HG03159 (cell line): ENCODE data around the gene PTRHD1.
"Not testable (repeated sequence)": the region's sequence is repeated elsewhere in the genome, so short reads cannot be mapped to it uniquely, and the experiment has no call there.

Source experiments
- ATAC-seq: cut with Tn5 transposase; IDR thresholded peaks from one replicate; pipeline ENCODE4 v1.9.1; 2021; ENCODE audit warnings: mild to moderate bottlenecking, moderate library complexity; ENCODE audit not compliant: unreplicated experiment

The PTRHD1 gene, protein sequence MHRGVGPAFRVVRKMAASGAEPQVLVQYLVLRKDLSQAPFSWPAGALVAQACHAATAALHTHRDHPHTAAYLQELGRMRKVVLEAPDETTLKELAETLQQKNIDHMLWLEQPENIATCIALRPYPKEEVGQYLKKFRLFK

GRCh38 chr2:24792874-24793760 is at the start of gene PTRHD1, which contains the start of gene CENPO:
TSS of gene PTRHD1 (minus strand) at chr2:24793391. CDS start at chr2:24793377, 14 bp downstream.
TSS of gene CENPO (plus strand) at chr2:24793425. CDS start at chr2:24793920, 495 bp downstream.
- peak; percentile 92 for ATAC-seq

GRCh38 chr2:24842081-24843050 is 49.2 kb upstream of the PTRHD1 start:
- ATAC-seq, result no peak

DNA sequence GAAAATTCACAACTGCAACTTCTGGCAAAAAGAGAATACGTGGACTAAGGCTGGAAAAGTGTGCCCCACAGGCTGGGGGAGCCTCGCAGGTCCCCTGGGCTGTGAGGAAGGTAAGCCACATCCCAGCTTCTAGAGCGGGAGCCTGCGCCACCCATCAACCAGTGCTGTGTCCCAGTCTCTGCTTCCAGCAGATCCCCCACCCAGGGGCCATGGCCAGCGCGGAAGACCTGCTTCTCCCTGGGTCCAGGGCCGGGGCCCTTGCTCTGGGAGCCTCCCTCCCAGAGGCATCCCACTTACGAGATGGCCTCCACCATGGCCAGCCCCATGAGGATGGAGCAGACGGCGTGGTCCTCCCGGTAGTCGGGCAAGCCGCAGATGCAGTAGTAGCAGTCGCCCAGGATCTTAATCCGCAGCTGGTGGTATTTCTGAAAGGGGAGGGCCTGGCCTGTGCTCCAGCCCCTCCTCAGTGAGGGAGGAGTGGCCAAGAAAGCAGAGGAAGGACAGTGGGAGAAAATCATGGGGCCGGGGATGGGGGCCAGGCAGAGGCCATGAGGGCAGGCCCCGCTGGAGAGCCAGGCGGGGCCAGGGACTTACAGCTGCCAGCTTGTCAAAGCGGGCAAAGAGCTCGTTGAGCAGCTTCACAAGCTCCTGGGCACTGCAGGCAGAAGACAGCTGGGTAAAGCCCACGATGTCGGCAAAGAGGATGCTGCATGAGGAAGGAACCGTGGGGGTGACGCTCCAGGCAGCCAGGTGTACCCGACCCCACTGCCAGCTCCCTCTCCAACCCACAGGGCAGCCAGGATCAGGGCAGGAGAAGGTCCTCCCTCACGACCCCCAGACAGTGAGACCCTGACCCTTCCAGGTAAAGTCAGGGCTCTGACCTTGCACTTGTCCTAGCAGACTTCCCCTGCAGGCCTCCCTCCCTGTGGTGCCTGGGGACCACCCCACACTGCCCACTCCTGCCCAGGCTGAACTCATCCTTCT is 48.1 kb upstream of the PTRHD1 start:
- no peak for ATAC-seq

- no peak for ATAC-seq
Observed at GRCh38 chr2:24840164-24840869, 47.1 kb upstream of the PTRHD1 start.

- no peak for ATAC-seq
Observed at GRCh38 chr2:24839729-24840128, 46.5 kb upstream of the PTRHD1 start.

DNA sequence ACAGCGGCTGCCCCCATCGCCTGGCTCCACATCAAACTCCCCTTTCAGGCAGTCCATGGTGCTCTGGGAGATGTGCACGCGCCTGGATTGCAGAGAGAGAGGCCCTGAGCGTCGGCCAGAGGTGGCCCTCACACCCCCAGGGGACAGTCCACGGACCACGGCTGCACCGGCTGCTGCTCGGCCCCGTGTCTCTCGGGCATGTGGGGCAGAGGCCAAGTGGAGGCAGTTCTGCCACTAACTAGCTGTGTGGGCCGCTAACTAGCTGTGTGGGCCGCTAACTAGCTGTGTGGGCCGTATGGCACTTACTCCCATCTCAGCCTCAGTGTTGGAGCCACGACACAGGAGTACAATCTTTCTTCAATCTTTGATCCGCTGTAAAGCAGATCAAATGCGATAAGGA is 45.4 kb upstream of the PTRHD1 start:
- no peak for ATAC-seq

DNA sequence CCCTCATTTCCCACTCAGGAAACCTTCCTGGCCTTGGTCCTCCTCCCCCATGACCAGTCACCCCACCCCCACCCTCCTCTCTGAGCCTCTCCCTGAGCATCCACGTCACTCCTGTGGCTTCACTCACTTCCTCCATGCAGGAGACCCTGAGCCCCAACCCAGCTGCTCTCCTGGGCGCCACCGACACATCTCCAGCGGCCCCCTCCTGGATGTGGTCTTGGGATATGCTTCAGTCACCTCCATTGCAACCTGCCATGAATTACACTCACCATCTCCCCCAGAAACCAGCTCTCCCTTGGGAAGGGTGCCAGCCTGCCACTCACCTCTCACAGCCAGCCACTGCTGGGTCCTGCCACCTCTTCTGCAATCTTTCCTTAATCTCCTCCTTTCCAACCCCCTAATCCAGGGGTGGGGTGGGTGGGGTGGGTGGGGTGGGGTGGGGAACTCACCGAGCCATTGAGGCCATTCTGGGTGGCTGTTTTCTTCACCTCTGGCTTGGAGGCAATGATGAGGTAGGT is 44.9 kb upstream of the PTRHD1 start:
- no peak for ATAC-seq

DNA sequence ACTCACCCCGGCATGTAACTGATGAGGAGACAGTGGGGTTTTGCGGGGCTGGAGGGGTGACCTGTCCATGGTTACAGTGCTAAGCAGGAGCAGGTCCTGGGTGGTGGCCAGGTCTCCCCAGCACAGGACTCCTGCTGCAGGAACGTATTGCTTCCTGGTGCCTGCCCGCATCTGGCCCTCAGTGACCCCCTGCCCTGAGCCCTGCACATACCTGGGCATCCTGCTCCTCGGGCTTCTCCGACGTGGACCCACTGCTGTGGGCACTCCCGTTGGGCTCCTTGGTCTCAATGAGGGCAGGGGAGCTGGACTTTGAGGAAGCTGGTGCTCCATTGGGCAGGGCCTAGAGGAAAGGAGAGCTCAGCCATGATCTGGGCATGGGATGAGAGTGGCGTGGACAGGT is 43.5 kb upstream of the PTRHD1 start:
- ATAC-seq, result no peak

- ATAC-seq, result no peak
Observed at GRCh38 chr2:24836206-24836605, 43.0 kb upstream of the PTRHD1 start.

- ATAC-seq, result not testable (repeated sequence)
Observed at GRCh38 chr2:24835411-24835810, 42.2 kb upstream of the PTRHD1 start.

DNA sequence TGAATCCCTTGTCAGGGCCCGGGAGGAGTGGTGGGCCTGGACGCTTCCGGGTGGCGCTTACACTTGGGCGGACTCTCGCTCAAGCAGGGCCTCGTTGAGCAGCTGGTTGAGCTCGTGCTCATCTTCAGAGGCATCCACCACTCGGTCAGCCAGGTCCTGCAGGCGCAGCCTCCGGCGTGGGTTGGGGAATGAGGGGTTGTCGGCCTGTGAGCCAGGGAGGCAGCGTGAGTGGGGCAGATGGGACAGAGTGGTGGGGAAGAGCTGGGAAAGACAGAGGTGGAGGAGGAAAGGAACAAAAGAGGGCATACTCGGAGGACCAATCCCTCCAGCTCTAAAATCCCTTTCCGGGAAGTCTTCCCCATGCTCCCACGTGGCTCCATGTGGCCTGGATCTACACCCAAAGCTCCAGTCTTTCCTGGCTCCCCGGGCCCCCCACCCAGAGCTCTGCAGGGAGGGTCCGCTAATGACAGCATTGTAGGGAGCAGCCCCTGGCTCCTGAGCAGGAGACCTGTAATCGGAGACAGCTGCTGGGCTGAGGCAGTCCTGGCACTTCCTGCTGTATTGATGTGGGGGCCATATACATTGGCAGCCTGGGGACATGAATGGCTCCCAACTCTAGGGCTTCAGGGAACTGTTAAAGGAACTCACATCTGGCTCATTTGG is 41.7 kb upstream of the PTRHD1 start:
- ATAC-seq, result no peak

- ATAC-seq, result no peak
Observed at GRCh38 chr2:24833821-24834732, 40.9 kb upstream of the PTRHD1 start.

DNA sequence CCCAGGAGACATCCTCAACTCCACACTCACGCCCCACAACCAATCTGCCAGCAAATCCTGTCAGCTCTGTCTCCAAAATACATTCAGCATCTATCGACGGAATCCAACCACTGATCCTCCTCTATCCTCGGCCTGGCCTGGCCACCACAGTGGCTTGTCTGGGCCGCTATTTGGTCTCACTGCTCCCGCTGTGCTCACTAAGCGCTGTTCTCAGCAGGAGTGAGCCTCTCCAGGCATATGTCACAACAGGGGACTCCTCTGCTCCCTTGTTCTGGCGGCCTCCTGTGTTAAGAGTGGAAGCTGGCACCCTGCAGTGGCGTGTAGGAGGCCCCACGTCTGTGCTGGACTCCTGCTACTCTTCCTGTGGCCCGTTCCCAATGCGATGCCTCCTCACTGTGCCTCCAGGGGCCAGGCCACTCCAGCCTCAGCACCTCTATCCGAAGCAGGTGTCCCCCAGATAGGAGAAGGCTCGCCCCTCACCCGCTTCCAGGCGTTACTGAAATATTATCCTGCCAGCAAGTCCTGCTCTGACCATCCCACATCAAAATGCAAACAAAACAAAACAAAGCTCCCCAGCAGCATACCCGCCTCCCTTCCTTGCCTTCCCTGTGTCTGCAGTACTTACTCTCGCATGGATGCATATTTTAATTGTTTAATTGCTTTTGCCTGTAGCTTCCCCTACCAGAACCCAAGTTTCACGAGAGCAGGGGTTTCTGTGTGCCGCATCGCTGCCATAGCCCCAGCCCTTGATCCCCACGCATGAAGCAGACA is 39.9 kb upstream of the PTRHD1 start:
- ATAC-seq, result no peak

DNA sequence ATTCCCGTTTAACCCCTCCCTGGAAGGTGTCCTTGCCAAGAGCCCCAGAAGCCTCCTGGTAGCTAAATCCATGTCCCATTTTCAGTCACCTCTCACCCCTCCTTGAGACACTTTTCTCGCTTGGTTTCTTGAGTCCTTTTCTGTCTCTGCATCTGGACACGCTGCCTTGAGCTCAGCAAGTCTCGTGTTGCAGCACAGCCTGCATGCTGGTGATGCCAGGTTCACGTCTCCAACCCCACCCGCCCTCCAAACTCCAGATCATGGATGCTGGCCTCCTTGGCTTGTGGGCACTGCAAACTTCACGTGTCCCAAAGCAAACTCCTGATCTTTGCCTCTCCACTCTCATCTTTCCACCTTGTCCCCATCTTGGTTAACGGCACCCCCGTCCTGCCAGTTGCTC is 39.3 kb upstream of the PTRHD1 start:
- no peak for ATAC-seq

DNA sequence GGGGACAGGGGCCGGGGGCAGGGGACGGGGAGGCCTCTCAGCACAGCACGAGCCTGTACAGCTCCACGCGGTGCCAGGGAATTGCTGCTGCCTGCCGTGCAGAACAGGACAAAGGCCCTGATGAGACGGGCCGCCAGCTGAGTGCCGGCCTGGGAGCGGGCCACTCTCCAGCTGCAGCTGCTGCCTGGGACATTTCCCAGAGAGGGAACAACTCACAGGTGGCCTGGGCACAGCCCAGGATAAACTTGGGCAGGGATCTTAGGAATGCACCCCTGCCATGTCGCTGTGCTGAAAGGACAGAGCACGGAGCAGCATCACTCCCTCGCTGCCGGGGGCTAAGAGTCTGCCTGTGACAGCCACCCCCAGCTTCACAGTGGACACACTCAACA is 38.9 kb upstream of the PTRHD1 start:
- no peak for ATAC-seq

GRCh38 chr2:24831221-24832072 is 38.3 kb upstream of the PTRHD1 start:
- no peak for ATAC-seq
